HG03064 (cell line): ENCODE results near the gene RAP1B.

Source experiments
- ATAC-seq: cut with Tn5 transposase; IDR thresholded peaks from one replicate; pipeline ENCODE4 v1.9.1; 2021; ENCODE audit warnings: low read depth; ENCODE audit not compliant: unreplicated experiment

The RAP1B gene

GRCh38 chr12:68686595-68687521, 76.2 kb downstream of the RAP1B start, which contains the start of gene NUP107:
Gene NUP107 (plus strand): TSS chr12:68686978. CDS start chr12:68687066, 88 bp downstream.
- ATAC-seq: peak; percentile 90

DNA sequence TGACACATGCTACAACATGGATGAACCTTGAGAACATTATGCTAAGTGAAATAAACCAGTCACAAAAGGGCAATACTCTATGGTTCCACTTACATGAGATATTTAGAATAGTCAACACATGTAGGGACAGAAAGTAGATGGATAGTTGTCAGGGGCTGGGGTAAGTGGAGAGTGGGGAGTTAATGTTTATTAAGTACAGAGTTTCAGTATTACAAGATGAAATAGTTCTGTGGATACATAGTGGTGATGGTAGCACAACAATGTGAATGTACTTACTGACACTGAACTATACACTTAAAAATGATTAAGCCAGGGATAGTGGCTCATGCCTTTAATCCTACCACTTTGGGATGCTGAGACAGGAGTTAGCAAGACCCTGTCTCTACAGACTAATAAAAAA, 84.8 kb downstream of the RAP1B start:
- no peak for ATAC-seq

DNA sequence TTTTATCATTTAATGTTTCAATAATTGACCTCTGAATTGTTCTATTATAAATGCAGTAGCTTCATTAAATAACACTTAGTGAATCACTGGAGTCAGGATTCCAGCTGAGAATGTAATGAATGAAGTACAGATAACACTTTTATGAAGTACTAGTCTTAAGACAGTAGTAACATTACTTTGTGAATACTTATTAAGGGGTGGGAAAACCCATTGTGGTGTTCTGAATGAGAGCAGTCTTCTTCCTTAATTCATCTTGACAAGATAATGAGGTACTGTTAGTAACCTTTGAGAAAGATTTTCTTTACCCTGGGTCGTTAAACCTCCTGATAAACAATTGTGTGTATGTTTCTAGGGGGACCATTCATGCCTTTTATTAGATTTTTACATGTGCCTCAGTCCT, 88.8 kb downstream of the RAP1B start:
- ATAC-seq: no peak
